ENCODE measurements around the gene SLC2A9.

Gene SLC2A9

GRCh38 chr4:9880406-9881197, 140.7 kb downstream of the SLC2A9 start:
- no peak for DNase-seq

GRCh38 chr4:9877123-9877522, 144.2 kb downstream of the SLC2A9 start:
- no peak for DNase-seq

GRCh38 chr4:9875516-9875915, 145.8 kb downstream of the SLC2A9 start:
- DNase-seq = no peak

- DNase-seq = no peak
These were observed 146.9 kb downstream of the SLC2A9 start for GRCh38 chr4:9874385-9874784.

- DNase-seq = no peak
These were observed 151.0 kb downstream of the SLC2A9 start for GRCh38 chr4:9870165-9870790.

- no peak for DNase-seq
These were observed 153.4 kb downstream of the SLC2A9 start for GRCh38 chr4:9867751-9868425.

- DNase-seq = no peak
These were observed 154.4 kb downstream of the SLC2A9 start for GRCh38 chr4:9866931-9867330.

- DNase-seq = no peak
These were observed 159.7 kb downstream of the SLC2A9 start for GRCh38 chr4:9861561-9861960.

GRCh38 chr4:9859810-9860209, 161.5 kb downstream of the SLC2A9 start:
- no peak for DNase-seq

GRCh38 chr4:9849538-9849920, 171.8 kb downstream of the SLC2A9 start:
- DNase-seq = no peak

- no peak for DNase-seq
These were observed 173.1 kb downstream of the SLC2A9 start for GRCh38 chr4:9847968-9848748.

- DNase-seq = no peak
These were observed 175.4 kb downstream of the SLC2A9 start for GRCh38 chr4:9845791-9846493.

- DNase-seq = no peak
These were observed 180.2 kb downstream of the SLC2A9 start for GRCh38 chr4:9841072-9841471.

GRCh38 chr4:9835430-9835829, 185.9 kb downstream of the SLC2A9 start:
- no peak for DNase-seq

- no peak for DNase-seq
These were observed 187.9 kb downstream of the SLC2A9 start for GRCh38 chr4:9833421-9833820.

GRCh38 chr4:9832640-9833039, 188.7 kb downstream of the SLC2A9 start:
- no peak for DNase-seq

GRCh38 chr4:9826551-9826950, 194.7 kb downstream of the SLC2A9 start:
- no peak for DNase-seq

GRCh38 chr4:9825049-9825448, 196.2 kb downstream of the SLC2A9 start:
- no peak for DNase-seq

- no peak for DNase-seq
These were observed 201.0 kb downstream of the SLC2A9 start for GRCh38 chr4:9820343-9820742.

- no peak for DNase-seq
These were observed 205.0 kb downstream of the SLC2A9 start for GRCh38 chr4:9816285-9816684.

- DNase-seq = no peak
These were observed 208.6 kb downstream of the SLC2A9 start for GRCh38 chr4:9812501-9813340.

GRCh38 chr4:9811806-9812205, 209.5 kb downstream of the SLC2A9 start:
- DNase-seq = no peak

All from activated CD8-positive, alpha-beta memory T cell treated with anti-CD3 and anti-CD28 coated beads, Interleukin-2, amount 50 U/mL, for 48 hours (primary cell).